ENCODE data around the gene TUSC2.

GRCh38 chr3:50330330-50330729, 2.3 kb upstream of the TUSC2 start:
- TF ChIP-seq, protein P1, sequence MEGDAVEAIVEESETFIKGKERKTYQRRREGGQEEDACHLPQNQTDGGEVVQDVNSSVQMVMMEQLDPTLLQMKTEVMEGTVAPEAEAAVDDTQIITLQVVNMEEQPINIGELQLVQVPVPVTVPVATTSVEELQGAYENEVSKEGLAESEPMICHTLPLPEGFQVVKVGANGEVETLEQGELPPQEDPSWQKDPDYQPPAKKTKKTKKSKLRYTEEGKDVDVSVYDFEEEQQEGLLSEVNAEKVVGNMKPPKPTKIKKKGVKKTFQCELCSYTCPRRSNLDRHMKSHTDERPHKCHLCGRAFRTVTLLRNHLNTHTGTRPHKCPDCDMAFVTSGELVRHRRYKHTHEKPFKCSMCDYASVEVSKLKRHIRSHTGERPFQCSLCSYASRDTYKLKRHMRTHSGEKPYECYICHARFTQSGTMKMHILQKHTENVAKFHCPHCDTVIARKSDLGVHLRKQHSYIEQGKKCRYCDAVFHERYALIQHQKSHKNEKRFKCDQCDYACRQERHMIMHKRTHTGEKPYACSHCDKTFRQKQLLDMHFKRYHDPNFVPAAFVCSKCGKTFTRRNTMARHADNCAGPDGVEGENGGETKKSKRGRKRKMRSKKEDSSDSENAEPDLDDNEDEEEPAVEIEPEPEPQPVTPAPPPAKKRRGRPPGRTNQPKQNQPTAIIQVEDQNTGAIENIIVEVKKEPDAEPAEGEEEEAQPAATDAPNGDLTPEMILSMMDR (IDR thresholded peaks at IDR 0.05): no peak
- TF ChIP-seq ZFX (IDR thresholded peaks at IDR 0.05; ENCODE audit: borderline replicate concordance): no peak
